Measurements from ENCODE around the gene ROR1.

GRCh38 chr1:63775418-63776127, 1.8 kb downstream of the ROR1 start:
- no peak for TF ChIP-seq CTCF (tag by site-specific recombination; IDR thresholded peaks at IDR 0.05)
- no peak for TF ChIP-seq PBX3 (CRISPR knock-in tag; IDR thresholded peaks at IDR 0.05)
- 0 out of 2 replicates have a peak, but pooled peaks have one; percentile 7 for TF ChIP-seq ZBTB44 (tag by site-specific recombination; IDR thresholded peaks at IDR 0.05)
- no peak for TF ChIP-seq KLF7 (tag by site-specific recombination; IDR thresholded peaks at IDR 0.05; ENCODE audit: borderline replicate concordance)

All from HEK293 (cell line).